GM12891 (cell line): ENCODE results near the gene FFAR2.

Experiments used
- POLR2A ChIP-seq: IDR thresholded peaks from 2 replicates; pipeline ENCODE4 v1.6.1; 2011; ENCODE audit warnings: low read depth, low read length, control low read depth
- POLR2AphosphoS5 ChIP-seq: IDR thresholded peaks from 2 replicates; pipeline ENCODE4 v1.6.1; 2011; ENCODE audit warnings: low read depth, low read length, control low read depth

DNA sequence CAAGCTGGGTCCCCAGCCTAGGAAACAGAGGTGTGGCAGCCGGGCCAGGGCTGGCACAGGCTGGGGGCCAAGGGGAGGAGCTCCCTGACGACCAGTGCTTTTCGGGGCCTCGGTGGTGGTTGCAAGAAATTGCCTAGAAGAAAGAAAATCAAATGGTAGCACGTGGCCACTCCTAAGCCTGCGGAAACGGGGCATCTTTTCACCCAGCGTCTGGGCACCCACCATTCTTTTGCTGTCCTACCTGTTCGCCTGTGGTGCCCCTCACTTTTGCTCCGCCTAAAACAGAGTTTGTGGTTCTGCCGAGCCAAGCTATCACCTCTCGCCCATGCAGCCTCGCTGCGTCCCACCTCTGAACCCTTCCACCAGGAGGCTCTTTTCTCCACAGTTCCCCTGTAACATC is 49.3 kb downstream of the FFAR2 start:
- no peak for TF ChIP-seq POLR2AphosphoS5
- no peak for TF ChIP-seq POLR2A
